Measurements from ENCODE around the gene EIF2B1.

GRCh38 chr12:123614110-123614509, 19.4 kb downstream of the EIF2B1 start:
- TF ChIP-seq CTCF (IDR thresholded peaks at IDR 0.05) (no peak), POLR2A (IDR thresholded peaks at IDR 0.05) (no peak)
